GM19023 (cell line): ENCODE results near the gene CENPN.
A peak's percentile ranks its signal among the peaks of the same experiment; 100 is the strongest.

Source experiments
- ATAC-seq: cut with Tn5 transposase; IDR thresholded peaks from one replicate; pipeline ENCODE4 v1.9.1; 2021; ENCODE audit warnings: mild to moderate bottlenecking, moderate library complexity; ENCODE audit not compliant: unreplicated experiment

Gene CENPN

GRCh38 chr16:81077076-81077940, 70.3 kb downstream of the CENPN start, which contains the start of gene C16orf46:
C16orf46 (minus strand) TSS chr16:81077238; CDS start chr16:81063955, 13,283 bp downstream.
- ATAC-seq: peak; percentile 96

GRCh38 chr16:81080233-81080632, 73.2 kb downstream of the CENPN start:
- ATAC-seq: no peak

GRCh38 chr16:81081014-81081413, 74.0 kb downstream of the CENPN start:
- no peak for ATAC-seq
